K562 (cell line): ENCODE data around the gene NDUFA5. TPM values are rescaled to one million over a fixed set of nuclear protein-coding genes. Genes with fewer than 3 reads are reported as not detected.

ENCODE experiments used
- ATF4 ChIP-seq: fragments of 450-650 bp; formaldehyde crosslinking; IDR thresholded peaks from 2 replicates; pipeline ENCODE4 v1.4.0; 2022; ENCODE audit warnings: mild to moderate bottlenecking, moderate library complexity
- CC2D1A ChIP-seq: fragments of 450-650 bp; IDR thresholded peaks from 2 replicates; pipeline ENCODE4 v1.6.1; 2017; ENCODE audit warnings: mild to moderate bottlenecking
- CREB3L1 ChIP-seq: fragments of 450-650 bp; IDR thresholded peaks from 2 replicates; pipeline ENCODE4 v1.6.1; 2014; ENCODE audit warnings: low read depth, mild to moderate bottlenecking, moderate library complexity, borderline replicate concordance
- DMBX1 ChIP-seq: fragments of 250-450 bp; sonication (Bioruptor Pico); IDR thresholded peaks from 2 replicates; pipeline ENCODE4 v1.8.0; 2022; ENCODE audit warnings: inconsistent platforms, mild to moderate bottlenecking, moderate library complexity, borderline replicate concordance
- EP300 ChIP-seq: IDR thresholded peaks from 2 replicates; pipeline ENCODE4 v1.6.1; 2012; ENCODE audit warnings: low read length, improper control_type of control experiment
- NR4A1 ChIP-seq, 2 experiments: fragments of 250-450 bp in 1 of 2; fragments of 450-650 bp in 1 of 2; sonication (Bioruptor Pico) in 1 of 2; IDR thresholded peaks; 2 replicates each; pipeline versions ENCODE4 v1.4.0 to v1.6.1; 2016 to 2020; ENCODE audit warnings: mild to moderate bottlenecking in 2 of 2, missing compliant biosample characterization in 1 of 2, missing genetic modification characterization in 1 of 2, moderate library complexity in 1 of 2
- RAD21 ChIP-seq, 2 experiments: fragments of 250-450 bp in 1 of 2; fragments of 450-650 bp in 1 of 2; sonication (Bioruptor Pico) in 1 of 2; formaldehyde crosslinking in 1 of 2; IDR thresholded peaks in 1 of 2; conservative IDR thresholded peaks in 1 of 2; 2 replicates each; pipeline versions ENCODE4 v1.4.0 to v1.8.0; 2020 to 2022; ENCODE audit warnings: mild to moderate bottlenecking in 2 of 2, moderate library complexity in 1 of 2
- RBM22 ChIP-seq: fragments of 200-400 bp; formaldehyde crosslinking; IDR thresholded peaks from 2 replicates; pipeline ENCODE4 v1.6.1; 2018; ENCODE audit warnings: low read length, low read depth; ENCODE audit not compliant: poor library complexity, severe bottlenecking
- RNF2 ChIP-seq: sonication (generic); IDR thresholded peaks from 2 replicates; pipeline ENCODE4 v1.6.1; 2016
- TAF15 ChIP-seq: fragments of 200-400 bp; formaldehyde crosslinking; IDR thresholded peaks from 2 replicates; pipeline ENCODE4 v1.6.1; 2017; ENCODE audit warnings: mild to moderate bottlenecking, low read depth, low read length, moderate library complexity
- TARDBP ChIP-seq: fragments of 450-650 bp; IDR thresholded peaks from 2 replicates; pipeline ENCODE4 v1.6.1; 2016
- TEAD4 ChIP-seq, 2 experiments: sonication (generic) in 1 of 2; formaldehyde crosslinking in 1 of 2; IDR thresholded peaks; 2 replicates each; pipeline versions ENCODE4 v1.6.1 to v1.8.0; 2012 to 2022; ENCODE audit warnings: borderline replicate concordance in 1 of 2, inconsistent platforms in 1 of 2, low read length in 1 of 2, mild to moderate bottlenecking in 1 of 2, missing genetic modification reagents in 1 of 2
- TRIM28 ChIP-seq: fragments of 450-650 bp; IDR thresholded peaks from 2 replicates; pipeline ENCODE4 v1.6.1; 2017
- USF1 ChIP-seq: sonication (generic); formaldehyde crosslinking; IDR thresholded peaks from 2 replicates; pipeline ENCODE4 v1.9.0; 2022; ENCODE audit warnings: mild to moderate bottlenecking, missing genetic modification reagents
- ZNF778 ChIP-seq: fragments of 450-650 bp; formaldehyde crosslinking; IDR thresholded peaks from 2 replicates; pipeline ENCODE4 v1.4.0; 2020; ENCODE audit warnings: mild to moderate bottlenecking, moderate library complexity
- polyA plus RNA-seq, 8 experiments: library from polyadenylated mRNA; depleted of rRNA in 4 of 8; stranded (reverse) in 5 of 8; unstranded in 3 of 8; fragments of >200 nt; fragmentation: Nextera tagmentation in 2 of 8; fragmentation: Illumina TruSeq in 1 of 8; extraction: Ambion mirVana in 2 of 8; extraction: Trizol in 1 of 8; gene quantifications; 2 replicates each; pipeline versions ENCODE4 v1.2.1 to v1.2.3, GENCODE V29; 2011 to 2014; ENCODE audit warnings: inconsistent platforms in 1 of 8, missing spikeins in 1 of 8
- total RNA-seq, 7 experiments: library from RNA; depleted of rRNA in 6 of 7; stranded (reverse); fragments of >200 nt in 6 of 7; fragmentation: Illumina TruSeq in 2 of 7; extraction: Trizol in 2 of 7; gene quantifications; 2 replicates each; pipeline versions ENCODE4 v1.2.1 to v1.2.3, GENCODE V29; 2011 to 2021; ENCODE audit warnings: low replicate concordance in 1 of 7
- TF ChIP-seq, protein P1 (sequence below): fragments of 450-650 bp; IDR thresholded peaks from 2 replicates; pipeline ENCODE4 v1.6.1; 2016; ENCODE audit warnings: low read depth

Gene NDUFA5
- total and polyA plus RNA-seq, 9 of the 15 experiments (the other 6 are each of a cell fraction or from before 2014, with no cell fraction given) = 155 to 677 (median 269) TPM

DNA sequence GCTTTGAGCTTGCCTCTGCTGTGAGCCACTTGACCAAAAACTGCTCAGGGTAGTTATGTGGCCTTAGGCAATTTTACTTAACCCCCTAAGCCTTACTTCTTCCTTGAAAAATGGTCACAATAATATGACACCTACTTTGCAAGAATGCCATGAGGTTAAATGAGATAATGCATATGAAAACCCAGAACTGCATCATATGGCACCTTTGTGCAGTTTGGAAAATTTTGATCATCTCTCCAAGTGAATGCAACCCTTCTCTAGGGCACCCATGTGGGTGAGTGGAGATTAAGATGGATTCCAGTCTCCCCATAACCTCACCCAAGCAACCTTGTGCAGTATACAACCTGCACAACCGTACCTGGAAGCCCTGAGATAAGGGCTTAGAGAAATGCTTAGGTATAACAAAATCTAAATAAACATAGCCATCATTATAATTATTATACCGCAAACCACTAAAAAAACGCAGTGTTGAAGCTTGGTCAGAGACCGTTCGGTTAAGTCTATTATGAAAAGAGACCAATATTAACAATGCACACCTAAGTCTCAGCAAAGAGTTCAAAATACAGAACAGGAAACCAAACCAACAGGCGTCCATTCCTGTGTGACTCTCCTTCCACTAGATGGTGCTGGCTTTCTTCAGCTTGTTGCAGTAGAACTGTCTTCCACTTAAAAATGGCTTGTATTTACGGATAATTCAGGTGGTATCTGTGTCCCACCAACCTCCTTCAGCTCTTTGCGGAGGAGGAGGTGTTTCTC is 23.0 kb upstream of the NDUFA5 start (continued):
- TF ChIP-seq, protein P1, sequence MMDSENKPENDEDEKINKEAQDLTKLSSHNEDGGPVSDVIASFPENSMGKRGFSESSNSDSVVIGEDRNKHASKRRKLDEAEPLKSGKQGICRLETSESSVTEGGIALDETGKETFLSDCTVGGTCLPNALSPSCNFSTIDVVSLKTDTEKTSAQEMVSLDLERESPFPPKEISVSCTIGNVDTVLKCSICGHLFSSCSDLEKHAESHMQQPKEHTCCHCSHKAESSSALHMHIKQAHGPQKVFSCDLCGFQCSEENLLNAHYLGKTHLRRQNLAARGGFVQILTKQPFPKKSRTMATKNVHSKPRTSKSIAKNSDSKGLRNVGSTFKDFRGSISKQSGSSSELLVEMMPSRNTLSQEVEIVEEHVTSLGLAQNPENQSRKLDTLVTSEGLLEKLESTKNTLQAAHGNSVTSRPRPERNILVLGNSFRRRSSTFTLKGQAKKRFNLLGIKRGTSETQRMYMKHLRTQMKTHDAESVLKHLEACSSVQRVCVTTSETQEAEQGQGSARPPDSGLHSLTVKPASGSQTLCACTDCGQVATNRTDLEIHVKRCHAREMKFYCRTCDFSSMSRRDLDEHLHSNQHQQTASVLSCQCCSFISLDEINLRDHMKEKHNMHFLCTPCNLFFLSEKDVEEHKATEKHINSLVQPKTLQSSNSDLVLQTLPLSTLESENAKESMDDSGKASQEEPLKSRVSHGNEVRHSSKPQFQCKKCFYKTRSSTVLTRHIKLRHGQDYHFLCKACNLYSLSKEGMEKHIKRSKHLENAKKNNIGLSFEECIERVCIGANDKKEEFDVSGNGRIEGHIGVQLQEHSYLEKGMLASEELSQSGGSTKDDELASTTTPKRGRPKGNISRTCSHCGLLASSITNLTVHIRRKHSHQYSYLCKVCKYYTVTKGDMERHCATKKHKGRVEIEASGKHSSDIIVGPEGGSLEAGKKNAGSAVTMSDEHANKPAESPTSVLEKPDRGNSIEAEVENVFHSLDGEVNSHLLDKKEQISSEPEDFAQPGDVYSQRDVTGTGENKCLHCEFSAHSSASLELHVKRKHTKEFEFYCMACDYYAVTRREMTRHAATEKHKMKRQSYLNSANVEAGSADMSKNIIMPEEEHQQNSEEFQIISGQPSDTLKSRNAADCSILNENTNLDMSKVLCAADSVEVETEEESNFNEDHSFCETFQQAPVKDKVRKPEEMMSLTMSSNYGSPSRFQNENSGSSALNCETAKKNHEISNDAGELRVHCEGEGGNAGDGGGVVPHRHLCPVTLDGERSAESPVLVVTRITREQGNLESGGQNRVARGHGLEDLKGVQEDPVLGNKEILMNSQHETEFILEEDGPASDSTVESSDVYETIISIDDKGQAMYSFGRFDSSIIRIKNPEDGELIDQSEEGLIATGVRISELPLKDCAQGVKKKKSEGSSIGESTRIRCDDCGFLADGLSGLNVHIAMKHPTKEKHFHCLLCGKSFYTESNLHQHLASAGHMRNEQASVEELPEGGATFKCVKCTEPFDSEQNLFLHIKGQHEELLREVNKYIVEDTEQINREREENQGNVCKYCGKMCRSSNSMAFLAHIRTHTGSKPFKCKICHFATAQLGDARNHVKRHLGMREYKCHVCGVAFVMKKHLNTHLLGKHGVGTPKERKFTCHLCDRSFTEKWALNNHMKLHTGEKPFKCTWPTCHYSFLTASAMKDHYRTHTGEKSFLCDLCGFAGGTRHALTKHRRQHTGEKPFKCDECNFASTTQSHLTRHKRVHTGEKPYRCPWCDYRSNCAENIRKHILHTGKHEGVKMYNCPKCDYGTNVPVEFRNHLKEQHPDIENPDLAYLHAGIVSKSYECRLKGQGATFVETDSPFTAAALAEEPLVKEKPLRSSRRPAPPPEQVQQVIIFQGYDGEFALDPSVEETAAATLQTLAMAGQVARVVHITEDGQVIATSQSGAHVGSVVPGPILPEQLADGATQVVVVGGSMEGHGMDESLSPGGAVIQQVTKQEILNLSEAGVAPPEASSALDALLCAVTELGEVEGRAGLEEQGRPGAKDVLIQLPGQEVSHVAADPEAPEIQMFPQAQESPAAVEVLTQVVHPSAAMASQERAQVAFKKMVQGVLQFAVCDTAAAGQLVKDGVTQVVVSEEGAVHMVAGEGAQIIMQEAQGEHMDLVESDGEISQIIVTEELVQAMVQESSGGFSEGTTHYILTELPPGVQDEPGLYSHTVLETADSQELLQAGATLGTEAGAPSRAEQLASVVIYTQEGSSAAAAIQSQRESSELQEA = no peak
- no peak for TF ChIP-seq USF1
- TF ChIP-seq EP300 = no peak
- no peak for TF ChIP-seq NR4A1 (CRISPR knock-in tag; IDR thresholded peaks at IDR 0.05)
- no peak for TF ChIP-seq NR4A1 (tag; IDR thresholded peaks at IDR 0.05)
- TF ChIP-seq CREB3L1 = no peak
- no peak for TF ChIP-seq RNF2
- TF ChIP-seq TARDBP = no peak
- peak; percentile 97 to 98 for TF ChIP-seq RAD21 (CRISPR knock-in tag; conservative IDR thresholded peaks at IDR 0.05 in 1 of 2, IDR thresholded peaks at IDR 0.05 in 1 of 2)
- no peak for TF ChIP-seq TAF15
- no peak for TF ChIP-seq ATF4 (CRISPR knock-in tag)
- no peak for TF ChIP-seq RBM22
- peak; percentile 28; the same call in 1 of the 2 replicates for TF ChIP-seq TEAD4 (IDR thresholded peaks at IDR 0.05; ENCODE audit: low read length)
- no peak for TF ChIP-seq TEAD4 (CRISPR knock-in tag; IDR thresholded peaks at IDR 0.05; ENCODE audit: borderline replicate concordance)
- TF ChIP-seq DMBX1 = no peak
- TF ChIP-seq TRIM28 = no peak
- no peak for TF ChIP-seq ZNF778 (CRISPR knock-in tag)
- no peak for TF ChIP-seq CC2D1A
